ENCODE results near the gene CD24.
"Not testable (repeated sequence)": the region's sequence is repeated elsewhere in the genome, so short reads cannot be mapped to it uniquely, and the experiment has no call there.

CD24 gene, protein sequence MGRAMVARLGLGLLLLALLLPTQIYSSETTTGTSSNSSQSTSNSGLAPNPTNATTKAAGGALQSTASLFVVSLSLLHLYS

DNA sequence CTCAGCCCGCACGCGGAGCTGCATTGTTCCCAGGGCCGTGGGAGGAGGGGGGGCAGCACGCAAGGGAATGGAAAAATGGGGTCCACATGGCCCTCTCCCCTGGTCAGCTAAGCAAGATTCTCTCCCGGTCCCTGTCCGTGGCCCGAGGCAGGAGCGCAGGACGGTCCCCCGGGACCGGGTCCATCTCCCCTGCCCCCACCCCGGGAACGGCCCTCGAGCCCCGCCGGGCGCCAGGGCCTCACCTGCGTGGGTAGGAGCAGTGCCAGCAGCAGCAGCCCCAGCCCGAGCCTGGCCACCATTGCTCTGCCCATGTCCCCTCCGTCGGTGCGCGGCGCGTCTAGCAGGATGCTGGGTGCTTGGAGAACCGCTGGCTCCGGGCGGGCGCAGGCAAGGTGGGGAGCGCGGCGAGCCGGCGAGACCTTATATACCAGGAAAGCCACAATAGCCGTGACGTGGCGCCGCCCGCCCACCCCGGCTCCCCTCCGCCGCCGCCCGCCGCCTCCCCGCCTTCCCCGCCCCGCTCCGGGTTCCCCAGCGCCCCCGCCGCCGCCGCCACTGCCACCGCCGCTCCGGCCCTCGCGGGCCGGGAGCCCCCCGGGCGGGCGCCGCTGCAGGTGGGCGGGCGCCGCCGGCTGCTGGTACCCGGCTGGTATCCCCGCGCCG, at the start of gene CD24:
CD24 (minus strand) TSS at position 394 of the 663 bp plus-strand sequence; CDS start at position 311, 83 bp downstream.
- DNase-seq, result no peak

- no peak for DNase-seq
Measured at GRCh38 chr6:107021446-107022185, 47.1 kb upstream of the CD24 start.

GRCh38 chr6:107020239-107020638, 45.7 kb upstream of the CD24 start:
- DNase-seq, result no peak

DNA sequence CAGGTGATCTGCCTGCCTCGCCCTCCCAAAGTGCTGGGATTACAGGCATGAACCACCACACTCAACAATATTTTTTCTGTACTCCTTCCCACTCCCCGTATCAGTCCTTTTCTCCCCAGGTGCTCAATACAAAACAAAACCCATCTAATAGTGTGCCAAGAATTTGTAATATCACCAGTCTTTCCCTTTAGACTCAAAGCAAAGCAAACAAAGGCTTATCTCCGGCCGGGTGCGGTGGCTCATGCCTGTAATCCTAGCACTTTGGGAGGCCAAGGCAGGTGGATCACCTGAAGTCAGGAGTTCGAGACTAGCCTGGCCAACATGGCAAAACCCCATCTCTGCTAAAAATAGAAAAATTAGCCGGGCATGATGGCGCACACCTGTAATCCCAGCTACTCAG, 45.1 kb upstream of the CD24 start:
- DNase-seq, result not testable (repeated sequence)

DNA sequence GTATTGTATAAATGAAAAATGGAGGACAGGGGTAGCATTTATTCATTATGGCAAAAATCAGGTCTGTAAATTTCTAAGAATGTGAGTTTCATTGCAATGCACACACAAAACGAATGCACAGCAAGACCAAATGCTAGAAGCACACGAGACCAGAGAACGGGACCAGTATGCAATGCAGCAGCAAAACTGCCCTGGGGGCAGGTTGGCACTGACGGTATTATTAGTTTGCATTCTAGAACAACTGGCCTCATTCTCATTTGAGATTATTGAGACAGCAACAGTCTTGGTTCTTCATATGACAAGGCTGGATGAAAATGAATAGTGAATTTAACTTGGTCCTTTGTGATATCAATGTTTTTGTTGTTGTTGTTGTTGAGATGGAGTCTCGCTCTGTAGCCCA, 44.5 kb upstream of the CD24 start:
- DNase-seq, result no peak

DNA sequence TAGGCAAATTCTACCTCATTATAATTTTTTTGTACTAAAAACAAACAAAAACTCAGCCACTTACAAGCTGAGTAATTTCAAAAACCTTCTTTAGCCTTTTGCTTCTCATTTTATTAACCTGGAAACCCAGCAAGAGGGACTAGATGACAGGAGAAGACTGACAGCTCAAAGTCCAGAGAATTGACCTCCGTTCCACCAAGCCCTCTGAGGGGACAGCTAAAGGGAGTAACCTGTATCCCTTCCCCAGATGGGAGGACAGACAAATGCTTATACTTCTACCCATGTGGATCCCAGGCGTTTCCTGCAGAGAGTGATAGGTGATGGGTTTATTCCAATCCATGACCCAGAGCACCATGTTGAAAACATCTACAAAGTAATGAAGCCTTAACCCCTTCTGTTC, 35.0 kb upstream of the CD24 start:
- DNase-seq, result no peak

- DNase-seq, result peak; percentile 23
Measured at GRCh38 chr6:106997392-106998158, 23.0 kb upstream of the CD24 start.

- DNase-seq, result no peak
Measured at GRCh38 chr6:106995640-106996039, 21.1 kb upstream of the CD24 start.

DNA sequence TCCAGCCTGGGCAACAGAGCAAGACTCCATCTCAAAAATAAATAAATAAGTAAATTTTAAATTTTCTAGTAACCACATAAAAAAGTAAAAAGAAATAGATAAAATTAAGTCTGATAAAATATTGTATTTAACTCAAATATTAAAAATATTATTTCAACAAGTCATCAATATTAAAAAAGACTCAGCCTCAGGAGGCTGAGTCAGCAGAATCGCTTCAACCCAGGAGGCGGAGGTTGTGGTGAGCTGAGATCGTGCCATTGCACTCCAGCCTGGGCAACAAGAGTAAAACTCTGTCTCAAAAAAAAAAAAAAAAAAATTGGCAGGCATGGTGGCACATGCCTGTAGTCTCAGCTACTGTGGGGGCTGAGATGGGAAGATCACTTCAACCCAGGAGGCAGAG, 15.2 kb upstream of the CD24 start:
- DNase-seq, result not testable (repeated sequence)

DNA sequence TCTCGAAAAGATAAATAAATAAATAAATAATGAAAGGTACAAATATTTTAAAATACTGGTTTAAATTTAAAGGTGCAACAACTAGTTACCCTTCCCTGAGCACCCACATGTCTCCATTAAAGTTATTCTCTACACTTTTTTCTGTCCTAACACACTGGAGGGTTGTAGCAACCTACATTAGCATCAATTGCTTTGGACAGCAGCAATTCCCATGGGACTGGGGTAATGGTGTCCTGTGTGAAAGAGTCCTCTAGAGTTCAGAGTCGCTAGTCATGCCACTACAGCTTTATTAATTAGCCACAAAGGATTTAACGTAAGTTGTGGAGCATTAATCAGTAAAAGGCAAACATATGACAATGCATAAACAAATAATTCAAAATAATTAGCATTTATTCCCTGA, 14.1 kb upstream of the CD24 start:
- no peak for DNase-seq

DNA sequence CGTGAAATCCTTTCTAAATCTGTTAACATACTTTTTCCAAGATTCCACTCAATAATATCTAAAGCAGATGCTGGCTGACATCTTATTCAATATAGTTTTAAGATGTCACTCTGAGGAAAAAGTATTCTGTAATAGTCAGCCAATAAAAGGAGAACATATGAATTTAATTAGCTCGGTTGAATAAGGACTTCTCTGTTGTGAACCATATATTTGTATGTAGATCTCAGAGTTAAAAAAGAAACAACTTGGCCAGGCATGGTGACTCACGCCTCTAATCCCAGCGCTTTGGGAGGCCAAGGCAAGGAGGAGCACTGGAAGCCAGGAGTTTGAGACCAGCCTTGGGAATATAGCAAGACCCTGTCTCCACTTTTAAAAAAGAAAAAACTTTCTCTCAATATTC, 7.4 kb upstream of the CD24 start:
- no peak for DNase-seq

DNA sequence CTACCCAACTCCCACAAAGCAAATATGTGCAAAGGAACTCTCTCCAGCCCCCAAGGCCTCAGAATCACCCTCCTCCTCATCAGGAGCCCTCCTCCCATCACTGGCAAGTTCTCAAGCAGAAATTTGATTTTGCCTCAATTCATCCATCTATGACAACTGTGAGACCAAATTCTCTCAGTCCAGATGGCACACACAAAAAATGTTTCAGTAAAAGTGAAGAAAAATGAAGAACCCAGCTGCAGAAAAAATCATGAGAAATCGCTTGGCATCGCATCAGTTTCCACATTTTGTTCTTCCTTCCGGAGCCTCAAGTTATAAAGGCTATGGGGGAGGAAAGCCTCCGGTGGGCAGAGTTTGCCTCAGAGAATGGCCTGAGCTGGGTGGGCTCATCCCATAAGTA, 6.4 kb upstream of the CD24 start:
- no peak for DNase-seq

- DNase-seq, result peak; percentile 30
Measured at GRCh38 chr6:106979435-106979884, 4.9 kb upstream of the CD24 start.

GRCh38 chr6:106977246-106977645, 2.7 kb upstream of the CD24 start:
- DNase-seq, result no peak

- peak; percentile 8 for DNase-seq
Measured at GRCh38 chr6:106976270-106976669, 1.7 kb upstream of the CD24 start.

- DNase-seq, result no peak
Measured at GRCh38 chr6:106975738-106976064, 1.2 kb upstream of the CD24 start.

DNA sequence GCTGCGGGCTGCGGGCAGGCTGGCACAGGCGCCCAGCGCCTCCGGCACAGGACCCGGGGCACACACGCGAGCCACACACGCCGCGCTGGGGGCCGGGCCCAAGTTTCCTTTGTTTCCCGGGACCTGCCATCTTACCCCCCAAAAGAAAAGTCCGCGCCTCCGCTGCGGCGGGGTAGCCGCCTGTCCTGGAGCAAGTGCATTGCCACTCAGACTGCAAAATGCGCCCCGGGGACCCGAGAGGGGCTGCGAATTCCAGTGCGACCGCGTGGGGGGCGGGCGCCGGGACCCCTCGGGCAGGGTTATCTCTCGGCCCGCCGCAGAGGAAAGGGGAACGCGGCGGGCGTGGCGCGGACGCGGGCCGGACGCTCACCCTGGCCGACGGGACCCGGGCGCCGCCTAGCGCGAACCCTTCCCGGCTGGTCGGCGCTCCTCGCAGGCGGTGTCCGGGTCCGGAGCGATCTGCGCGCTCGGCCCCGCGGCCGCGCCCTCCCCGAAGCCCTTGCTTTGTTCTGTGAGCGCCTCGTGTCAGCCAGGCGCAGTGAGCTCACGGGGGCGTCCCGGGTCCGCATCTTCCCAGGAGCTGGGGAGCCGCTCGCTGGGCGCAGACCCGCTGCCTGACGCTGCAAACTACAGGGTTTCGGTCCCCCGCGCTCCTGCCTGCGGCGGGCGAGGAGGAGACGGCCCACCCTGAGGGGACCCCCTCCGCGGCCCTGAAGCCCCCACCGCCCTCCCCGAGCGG, 639 bp upstream of the CD24 start:
- peak; percentile 12 for DNase-seq

GRCh38 chr6:106973836-106974335, 643 bp downstream of the CD24 start:
- DNase-seq, result no peak

DNA sequence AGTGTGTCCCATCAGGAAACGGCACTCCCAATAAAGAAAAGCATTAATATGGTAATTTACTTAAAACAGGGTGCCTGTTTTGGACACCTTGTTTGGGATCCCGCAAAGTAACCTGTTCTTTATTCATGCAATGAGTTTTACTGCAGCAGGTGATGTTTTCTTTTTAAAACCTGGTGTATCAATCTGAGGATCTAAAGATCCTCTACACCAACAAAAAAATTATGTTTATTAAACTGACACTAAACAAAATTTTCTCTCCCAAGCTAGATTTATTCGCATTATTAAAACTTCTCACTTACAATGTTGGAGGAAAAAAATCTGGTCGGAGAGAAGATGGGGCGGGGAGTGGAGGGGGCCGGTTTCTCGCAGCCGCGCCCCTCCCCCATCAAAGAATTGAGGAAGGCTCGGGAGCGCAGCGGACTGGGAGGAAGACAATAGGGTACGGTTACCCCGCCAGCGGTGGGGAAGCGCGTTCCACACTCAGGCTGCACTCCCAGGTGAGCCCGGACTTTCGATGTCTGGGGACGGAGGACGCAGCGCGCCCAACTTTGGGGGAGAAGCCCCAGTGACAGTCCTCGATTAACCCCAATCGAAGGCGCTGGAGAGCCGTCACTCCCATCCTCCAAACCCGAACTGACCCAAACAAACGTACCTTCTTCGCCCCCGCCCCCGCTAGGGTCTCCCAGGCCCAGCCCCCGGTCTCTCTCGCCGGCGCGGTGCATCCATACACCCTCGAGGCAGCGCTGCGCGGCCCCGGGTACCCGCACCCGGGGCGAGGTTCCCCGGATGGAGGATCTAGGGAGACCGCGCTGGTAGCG, 1.3 kb downstream of the CD24 start:
- no peak for DNase-seq

DNA sequence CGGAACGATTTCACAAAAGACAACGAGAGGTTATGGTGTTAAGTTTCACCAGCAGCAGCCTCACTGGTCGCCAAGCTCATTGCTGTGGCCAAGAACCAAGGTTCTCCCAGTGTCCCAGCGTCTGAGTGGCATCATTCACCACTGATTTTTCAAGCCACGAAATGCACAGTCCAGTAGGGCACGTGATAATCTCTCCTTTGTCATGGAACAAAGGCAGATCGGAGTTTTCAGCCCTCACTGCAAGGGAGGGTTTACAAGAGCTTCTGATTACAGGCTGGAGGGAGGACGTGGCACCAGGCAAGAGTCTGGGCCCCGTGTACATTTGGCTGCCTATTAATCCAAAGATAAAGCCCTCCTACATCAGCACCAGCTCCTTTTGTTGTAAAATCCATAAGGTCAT, 2.0 kb downstream of the CD24 start:
- DNase-seq, result no peak

DNA sequence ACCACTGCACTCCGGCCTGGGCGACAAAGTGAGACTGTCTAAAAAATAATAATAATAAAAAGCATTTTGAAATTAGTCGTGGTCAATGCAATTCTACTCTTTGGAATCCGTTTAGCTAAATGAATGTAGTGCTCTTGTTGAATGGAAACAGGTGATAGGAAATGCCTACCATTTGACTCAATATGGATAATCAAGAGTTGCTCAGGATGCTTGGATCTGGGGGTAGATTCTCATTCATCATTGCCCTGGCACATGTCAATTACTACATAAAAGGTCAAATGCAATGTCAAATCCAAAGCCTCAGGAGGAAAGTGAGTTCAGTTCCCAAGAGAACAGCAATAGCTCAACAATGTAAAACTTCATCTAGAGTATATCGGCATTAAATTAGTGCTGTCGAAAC, 3.8 kb downstream of the CD24 start:
- not testable (repeated sequence) for DNase-seq

Measured in GF-D8 (cell line).